Transverse colon (tissue), 4 donors: Measurements from ENCODE around the gene GHRHR. TPM values are rescaled to one million over a fixed set of nuclear protein-coding genes. Genes with fewer than 3 reads are reported as not detected.

Source experiments
- DNase-seq: peaks from one replicate; pipeline ENCODE4 v3.0.0-alpha.2; 2019
- H3K27ac ChIP-seq, 4 donors: fragments of 200-600 bp; sonication (generic); 2 replicates each; pipeline ENCODE4 v1.5.1; 2016 to 2018; ENCODE audit warnings: inconsistent platforms in 4 of 4
- H3K27me3 ChIP-seq: fragments of 200-600 bp; sonication (generic); 2 replicates; pipeline ENCODE4 v1.5.1; 2017; ENCODE audit warnings: inconsistent platforms
- H3K36me3 ChIP-seq, 4 donors: fragments of 200-600 bp; sonication (generic); 2 replicates each; pipeline ENCODE4 v1.5.1; 2017 to 2019; ENCODE audit warnings: inconsistent platforms in 4 of 4
- H3K4me1 ChIP-seq, 4 donors: fragments of 200-600 bp; sonication (generic); 2 replicates each; pipeline ENCODE4 v1.5.1; 2017 to 2020; ENCODE audit warnings: inconsistent platforms in 4 of 4
- H3K4me3 ChIP-seq, 4 donors: fragments of 200-600 bp; sonication (generic); 1 replicate in 1 of 4; 2 replicates in 3 of 4; pipeline versions ENCODE4 v1.5.1 to v1.6.1; 2017 to 2019; ENCODE audit warnings: inconsistent platforms in 4 of 4
- H3K9me3 ChIP-seq, 2 donors: fragments of 200-600 bp; sonication (generic); 2 replicates each; pipeline ENCODE4 v1.5.1; 2017 to 2019; ENCODE audit warnings: inconsistent platforms in 2 of 2
- CTCF ChIP-seq, 5 experiments: fragments of 200-600 bp in 3 of 5; fragments of 450-650 bp in 2 of 5; sonication (generic) in 3 of 5; IDR thresholded peaks; 1 replicate in 2 of 5; 2 replicates in 3 of 5; pipeline ENCODE4 v1.5.1; 2016 to 2017; ENCODE audit warnings: antibody characterized with exemption in 5 of 5, inconsistent platforms in 3 of 5, mild to moderate bottlenecking in 2 of 5, moderate library complexity in 1 of 5
- EP300 ChIP-seq: sonication (generic); formaldehyde crosslinking; IDR thresholded peaks from one replicate; pipeline ENCODE4 v1.6.1; 2017; ENCODE audit warnings: antibody characterized with exemption, low read depth
- POLR2A ChIP-seq: fragments of 450-650 bp; IDR thresholded peaks from one replicate; pipeline ENCODE4 v1.6.1; 2016; ENCODE audit warnings: antibody characterized with exemption, mild to moderate bottlenecking, moderate library complexity
- POLR2AphosphoS5 ChIP-seq, 3 donors: sonication (generic); formaldehyde crosslinking; IDR thresholded peaks; one replicate each; pipeline ENCODE4 v1.6.1; 2016; ENCODE audit warnings: antibody characterized with exemption in 3 of 3
- WGBS, 2 donors: methylation state at CpG; one replicate each; pipeline ENCODE4 v1.1.5; 2018; ENCODE audit warnings: low coverage in 1 of 2; 5-methylcytosine and 5-hydroxymethylcytosine counted together
- in situ Hi-C, 4 donors: fragments of 200-750 bp; cut with MboI; loops; one replicate each; pipeline versions ENCODE4 v1.15.0 to v1.15.1; 2017; ENCODE audit warnings: low sequenced_read_pairs in 3 of 4, low pct_ligation_motif_present in 1 of 4, low pct_unique_long_range_greater_than_20kb in 1 of 4
- intact Hi-C: fragments of 100-400 bp; cut with DNase I; formaldehyde crosslinking; loops from one replicate; pipeline ENCODE4 v1.15.1; 2023; ENCODE audit warnings: low total_unique reads
- total RNA-seq, 4 donors: library from RNA; depleted of rRNA; stranded (reverse); fragments of >200 nt; gene quantifications; one replicate each; pipeline ENCODE4 v1.1.0, GENCODE V29; 2016

GHRHR gene
- total RNA-seq, 4 donors from 2014 or later = not detected

GRCh38 chr7:30994206-30995100, 30.7 kb downstream of the GHRHR start:
- H3K4me3 ChIP-seq = no peak overlapping the region
- no peaks in the 10 kb centered on the region for H3K9me3 ChIP-seq
- no peaks in the 10 kb centered on the region for H3K27me3 ChIP-seq
- WGBS, 2 donors = 92% methylated on average over 38 of the region's 39 CpGs; no CpG with 5 or more reads in 1 of the 2 donors
- DNase-seq = no peak
- in situ Hi-C loops (no loop called here), intact Hi-C loops (no loop called here)
- H3K27ac ChIP-seq = no peak overlapping the region
- no peak for TF ChIP-seq EP300
- H3K4me1 ChIP-seq = no peaks in the 10 kb centered on the region
- no peaks in the 10 kb centered on the region for H3K36me3 ChIP-seq

- H3K27ac ChIP-seq = no peak overlapping the region
- no peak for DNase-seq
- H3K4me3 ChIP-seq = no peak overlapping the region
- in situ Hi-C loops (no loop called here), intact Hi-C loops (no loop called here)
- H3K27me3 ChIP-seq = no peaks in the 10 kb centered on the region
- WGBS, 2 donors = 72 to 88% methylated on average over 4 to 7 of the region's 7 CpGs
- H3K9me3 ChIP-seq = no peaks in the 10 kb centered on the region
- no peaks in the 10 kb centered on the region for H3K4me1 ChIP-seq
- H3K36me3 ChIP-seq = no peaks in the 10 kb centered on the region
- no peak for TF ChIP-seq EP300
- no peak for TF ChIP-seq CTCF (IDR thresholded peaks at IDR 0.05)
- TF ChIP-seq POLR2AphosphoS5 (IDR thresholded peaks at IDR 0.05) = no peak
These were observed 31.8 kb downstream of the GHRHR start for GRCh38 chr7:30995536-30995935.

GRCh38 chr7:30996256-30996655, 32.5 kb downstream of the GHRHR start:
- Histone ChIP-seq H3K4me1 (no peaks in the 10 kb centered on the region), H3K4me3 (no peak overlapping the region), H3K27me3 (no peaks in the 10 kb centered on the region), H3K36me3 (no peaks in the 10 kb centered on the region), H3K27ac (no peak overlapping the region), H3K9me3 (no peaks in the 10 kb centered on the region)
- WGBS, 2 donors = 78 to 100% methylated on average over 1 to 6 of the region's 6 CpGs
- no peak for DNase-seq
- in situ Hi-C loops = no loop called here
- TF ChIP-seq POLR2AphosphoS5 (IDR thresholded peaks at IDR 0.05) (no peak), EP300 (no peak), CTCF (IDR thresholded peaks at IDR 0.05) (no peak), POLR2A (no peak)
- intact Hi-C loops = no loop called here

GRCh38 chr7:30996883-30997282, 33.1 kb downstream of the GHRHR start:
- in situ Hi-C loops (no loop called here), intact Hi-C loops (no loop called here)
- no peak for TF ChIP-seq POLR2AphosphoS5 (IDR thresholded peaks at IDR 0.05)
- Histone ChIP-seq H3K9me3 (no peaks in the 10 kb centered on the region), H3K36me3 (no peaks in the 10 kb centered on the region), H3K4me3 (no peak overlapping the region), H3K27ac (no peak overlapping the region), H3K27me3 (no peaks in the 10 kb centered on the region), H3K4me1 (no peaks in the 10 kb centered on the region)
- DNase-seq = no peak
- WGBS, 2 donors = 82 to 83% methylated on average over 5 of the region's 5 CpGs

GRCh38 chr7:30997316-30997715, 33.6 kb downstream of the GHRHR start:
- WGBS, 2 donors = 68 to 80% methylated on average over 3 to 7 of the region's 7 CpGs
- no peak overlapping the region for H3K27ac ChIP-seq
- no peaks in the 10 kb centered on the region for H3K9me3 ChIP-seq
- no peaks in the 10 kb centered on the region for H3K27me3 ChIP-seq
- no peaks in the 10 kb centered on the region for H3K36me3 ChIP-seq
- intact Hi-C loops (no loop called here), in situ Hi-C loops (no loop called here)
- H3K4me3 ChIP-seq = no peak overlapping the region
- no peak for DNase-seq
- TF ChIP-seq POLR2AphosphoS5 (IDR thresholded peaks at IDR 0.05) (no peak), POLR2A (no peak), CTCF (IDR thresholded peaks at IDR 0.05) (no peak), EP300 (no peak)
- H3K4me1 ChIP-seq = no peaks in the 10 kb centered on the region
